Measurements from ENCODE around the gene HECTD1. TPM values are rescaled to one million over a fixed set of nuclear protein-coding genes. Genes with fewer than 3 reads are reported as not detected.
"Not testable (repeated sequence)": the region's sequence is repeated elsewhere in the genome, so short reads cannot be mapped to it uniquely, and the experiment has no call there.

Gene HECTD1
- total RNA-seq, 1 donor from 2014 or later, result 325 TPM

- Histone ChIP-seq H3K27me3 (no peaks in the 10 kb centered on the region), H3K27ac (peak overlapping the region; percentile 79), H3K36me3 (no peaks in the 10 kb centered on the region), H3K4me1 (peaks cover 27% of the 10 kb centered on the region), H3K4me3 (no peak overlapping the region), H3K9me3 (no peaks in the 10 kb centered on the region)
- DNase-seq (ENCODE audit: extremely low spot score in 2 of 2), result peak in 1 of 2 donors; percentile 97
- TF ChIP-seq POLR2A (IDR thresholded peaks at IDR 0.05), result no peak
- TF ChIP-seq CTCF (IDR thresholded peaks at IDR 0.05), result no peak
- peak; percentile 18 to 86 for TF ChIP-seq POLR2AphosphoS5 (IDR thresholded peaks at IDR 0.05; ENCODE audit: insufficient read depth in 1 of 2, low read depth in 1 of 2)
- intact Hi-C loops (cut with DNase I), result no loop called here
Observed at GRCh38 chr14:31090883-31091764, 116.5 kb downstream of the HECTD1 start.

- H3K36me3 ChIP-seq; H3K9me3 ChIP-seq; H3K27ac ChIP-seq; H3K27me3 ChIP-seq; DNase-seq (ENCODE audit: extremely low spot score in 2 of 2); H3K4me3 ChIP-seq: not testable (repeated sequence)
- peaks cover 20% of the 10 kb centered on the region for H3K4me1 ChIP-seq
- intact Hi-C loops (cut with DNase I), result loop anchor here (10.0 kb wide), 1 partner anchor 102 kb away; no protein-coding TSS in a partner anchor
Observed at GRCh38 chr14:31086466-31086865, 121.1 kb downstream of the HECTD1 start.

DNA sequence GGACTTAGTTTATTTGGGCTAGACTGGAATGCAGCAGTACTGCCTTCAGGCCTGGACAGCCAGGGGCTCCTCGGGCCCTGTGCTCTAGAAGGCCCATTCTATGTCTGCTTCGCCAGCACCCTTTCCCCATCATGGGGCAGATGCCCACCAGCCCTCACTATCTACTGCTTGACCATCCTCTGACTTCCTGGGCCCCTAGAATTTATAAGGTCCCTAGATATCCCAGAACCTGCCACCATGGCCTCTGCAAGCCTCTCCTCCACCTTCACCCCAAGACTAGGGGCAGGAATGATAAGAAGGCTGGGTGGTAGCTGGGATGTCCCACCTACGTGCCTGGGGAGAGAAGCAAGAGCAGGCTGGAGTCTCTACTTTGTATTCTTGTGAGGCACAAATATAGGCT, 122.6 kb downstream of the HECTD1 start:
- intact Hi-C loops (cut with DNase I), result loop anchor here (10.0 kb wide), 1 partner anchor 100 kb away; no protein-coding TSS in a partner anchor
- DNase-seq (ENCODE audit: extremely low spot score in 2 of 2), result no peak
- no peaks in the 10 kb centered on the region for H3K9me3 ChIP-seq
- no peak overlapping the region for H3K27ac ChIP-seq
- peaks cover 7% of the 10 kb centered on the region for H3K4me1 ChIP-seq
- no peak overlapping the region for H3K4me3 ChIP-seq
- no peaks in the 10 kb centered on the region for H3K36me3 ChIP-seq
- TF ChIP-seq POLR2AphosphoS5 (IDR thresholded peaks at IDR 0.05; ENCODE audit: insufficient read depth in 1 of 2, low read depth in 1 of 2) (no peak), POLR2A (IDR thresholded peaks at IDR 0.05) (no peak), CTCF (IDR thresholded peaks at IDR 0.05) (no peak)
- H3K27me3 ChIP-seq, result no peaks in the 10 kb centered on the region

DNA sequence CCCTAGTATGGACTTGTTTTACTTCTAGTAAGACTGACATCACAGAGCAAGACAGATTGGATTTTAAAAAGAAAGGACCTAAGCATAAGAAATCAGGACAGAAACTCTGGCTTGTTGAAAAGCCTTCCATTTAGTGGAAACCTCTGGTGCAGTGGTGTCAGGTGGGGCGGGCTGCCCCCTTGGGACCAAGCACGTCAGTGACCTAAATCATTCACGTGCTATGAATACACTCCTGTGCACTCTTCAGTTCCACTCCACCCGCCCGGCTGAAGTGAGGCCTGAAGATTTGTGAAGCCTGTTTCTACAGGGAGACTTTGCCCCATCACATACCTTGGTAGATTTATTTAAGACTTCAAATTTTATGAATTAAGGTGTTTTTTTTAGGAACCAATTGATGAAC, 123.2 kb downstream of the HECTD1 start:
- intact Hi-C loops (cut with DNase I), result loop anchor here (10.0 kb wide), 1 partner anchor 100 kb away; no protein-coding TSS in a partner anchor
- Histone ChIP-seq H3K27ac (no peak overlapping the region), H3K36me3 (no peaks in the 10 kb centered on the region), H3K9me3 (no peaks in the 10 kb centered on the region), H3K27me3 (no peaks in the 10 kb centered on the region), H3K4me1 (peaks cover 1% of the 10 kb centered on the region), H3K4me3 (no peak overlapping the region)
- TF ChIP-seq POLR2A (IDR thresholded peaks at IDR 0.05) (no peak), CTCF (IDR thresholded peaks at IDR 0.05) (no peak), POLR2AphosphoS5 (IDR thresholded peaks at IDR 0.05; ENCODE audit: insufficient read depth in 1 of 2, low read depth in 1 of 2) (no peak)
- DNase-seq (ENCODE audit: extremely low spot score in 2 of 2), result no peak

DNA sequence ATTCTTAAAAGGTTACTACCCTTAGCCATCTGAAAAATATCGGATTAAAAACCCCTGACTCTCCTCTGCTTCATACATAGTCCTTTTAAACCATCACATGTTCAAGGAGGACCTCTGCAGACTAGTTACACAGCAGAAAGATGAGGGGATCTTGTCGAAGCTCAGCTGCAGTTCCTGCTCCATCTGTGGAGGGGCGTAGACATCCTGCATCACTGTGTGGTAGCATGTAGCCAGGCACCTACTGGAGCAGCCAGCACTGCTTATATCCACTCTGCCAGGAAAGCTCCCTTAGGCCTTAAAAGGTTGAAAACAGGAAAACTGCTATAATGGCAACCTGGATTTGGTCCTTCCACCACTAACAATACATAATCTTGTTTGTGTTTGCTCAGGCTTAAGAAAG, 123.8 kb downstream of the HECTD1 start:
- no peaks in the 10 kb centered on the region for H3K9me3 ChIP-seq
- no peak overlapping the region for H3K4me3 ChIP-seq
- no peaks in the 10 kb centered on the region for H3K4me1 ChIP-seq
- H3K27me3 ChIP-seq, result no peaks in the 10 kb centered on the region
- intact Hi-C loops (cut with DNase I), result loop anchor here (10.0 kb wide), 1 partner anchor 99 kb away; no protein-coding TSS in a partner anchor
- DNase-seq (ENCODE audit: extremely low spot score in 2 of 2), result no peak
- no peaks in the 10 kb centered on the region for H3K36me3 ChIP-seq
- H3K27ac ChIP-seq, result no peak overlapping the region
- TF ChIP-seq CTCF (IDR thresholded peaks at IDR 0.05) (no peak), POLR2A (IDR thresholded peaks at IDR 0.05) (no peak), POLR2AphosphoS5 (IDR thresholded peaks at IDR 0.05; ENCODE audit: insufficient read depth in 1 of 2, low read depth in 1 of 2) (no peak)
